ENCODE results near the gene ODAPH.

DNA sequence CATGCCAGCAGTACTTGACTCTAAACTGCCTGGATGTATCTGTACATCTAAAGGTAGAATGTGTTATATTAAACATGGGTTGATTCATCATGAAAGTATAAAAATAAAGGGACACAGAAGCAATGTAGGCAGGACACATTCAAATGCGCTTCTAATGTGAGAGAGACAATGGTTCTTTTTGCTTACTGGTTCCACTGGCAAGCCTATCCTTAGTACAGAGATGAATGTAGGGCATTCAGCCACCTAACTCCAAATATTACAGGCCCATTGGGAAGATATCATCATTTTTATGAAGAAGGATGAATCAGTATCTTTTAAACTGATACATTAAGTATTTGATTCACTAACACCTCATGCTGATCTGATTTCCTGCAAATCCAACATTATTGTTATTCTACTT is 56.4 kb downstream of the ODAPH start:
- TF ChIP-seq, protein P1, sequence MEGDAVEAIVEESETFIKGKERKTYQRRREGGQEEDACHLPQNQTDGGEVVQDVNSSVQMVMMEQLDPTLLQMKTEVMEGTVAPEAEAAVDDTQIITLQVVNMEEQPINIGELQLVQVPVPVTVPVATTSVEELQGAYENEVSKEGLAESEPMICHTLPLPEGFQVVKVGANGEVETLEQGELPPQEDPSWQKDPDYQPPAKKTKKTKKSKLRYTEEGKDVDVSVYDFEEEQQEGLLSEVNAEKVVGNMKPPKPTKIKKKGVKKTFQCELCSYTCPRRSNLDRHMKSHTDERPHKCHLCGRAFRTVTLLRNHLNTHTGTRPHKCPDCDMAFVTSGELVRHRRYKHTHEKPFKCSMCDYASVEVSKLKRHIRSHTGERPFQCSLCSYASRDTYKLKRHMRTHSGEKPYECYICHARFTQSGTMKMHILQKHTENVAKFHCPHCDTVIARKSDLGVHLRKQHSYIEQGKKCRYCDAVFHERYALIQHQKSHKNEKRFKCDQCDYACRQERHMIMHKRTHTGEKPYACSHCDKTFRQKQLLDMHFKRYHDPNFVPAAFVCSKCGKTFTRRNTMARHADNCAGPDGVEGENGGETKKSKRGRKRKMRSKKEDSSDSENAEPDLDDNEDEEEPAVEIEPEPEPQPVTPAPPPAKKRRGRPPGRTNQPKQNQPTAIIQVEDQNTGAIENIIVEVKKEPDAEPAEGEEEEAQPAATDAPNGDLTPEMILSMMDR (conservative IDR thresholded peaks at IDR 0.05; ENCODE audit: low read length), result no peak
- no peak for TF ChIP-seq EZH2phosphoT487 (IDR thresholded peaks at IDR 0.05; ENCODE audit: borderline replicate concordance)

All from Loucy (cell line).